ENCODE data around the gene PLEKHS1. TPM values are rescaled to one million over a fixed set of nuclear protein-coding genes. Genes with fewer than 3 reads are reported as not detected.

The PLEKHS1 gene
- total RNA-seq, 3 donors from 2014 or later (not counting 1 experiment from before 2014, with no cell fraction given), result 0.14 to 0.90 (median 0.23) TPM

DNA sequence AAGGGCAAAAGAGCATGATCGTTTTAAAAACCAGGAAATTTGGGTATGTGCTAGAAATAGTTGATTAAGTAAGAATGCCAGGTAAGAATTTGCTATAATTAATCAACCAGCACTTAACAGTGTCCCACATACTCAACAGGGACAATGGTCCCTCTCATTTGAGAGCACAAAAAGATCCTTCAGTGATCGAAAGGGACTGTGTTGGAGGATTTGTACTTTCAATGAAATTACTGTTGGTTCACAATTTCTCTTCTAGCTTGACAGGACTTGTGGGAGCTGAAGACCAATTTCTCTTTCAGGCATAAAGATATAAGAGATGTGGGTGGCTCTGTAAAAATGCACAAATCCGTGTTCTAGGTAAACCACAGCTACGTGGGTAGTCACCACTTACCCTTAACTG lies 12.5 kb upstream of the PLEKHS1 start:
- H3K4me1 Mint-ChIP-seq, result no peaks in the 10 kb centered on the region
- Histone ChIP-seq H3K27me3 (ENCODE audit: control insufficient read depth, insufficient read depth, low read length) (no peaks in the 10 kb centered on the region), H3K4me3 (ENCODE audit: low read length) (no peak overlapping the region), H3K27ac (ENCODE audit: low read length) (no peak overlapping the region), H3K4me1 (ENCODE audit: control insufficient read depth, insufficient read depth, low read length) (no peaks in the 10 kb centered on the region), H3K36me3 (ENCODE audit: control insufficient read depth, insufficient read depth, low read length) (no peaks in the 10 kb centered on the region), H3K9me3 (ENCODE audit: control insufficient read depth, insufficient read depth, low read length) (no peaks in the 10 kb centered on the region)
- no peak for TF ChIP-seq CTCF (IDR thresholded peaks at IDR 0.05)
- peaks cover 3 to 4% of the 10 kb centered on the region in 2 donors for H3K27me3 Mint-ChIP-seq (ENCODE audit: low read depth in 2 of 2)
- no peak overlapping the region for H3K27ac Mint-ChIP-seq
- H3K36me3 Mint-ChIP-seq, result peaks cover 4% of the 10 kb centered on the region
- ATAC-seq, result no peak
- intact Hi-C loops (cut with micrococcal nuclease), result no loop called here
- DNase-seq, result no peak
- H3K4me3 Mint-ChIP-seq, result no peak overlapping the region
- H3K9me3 Mint-ChIP-seq, result no peaks in the 10 kb centered on the region
- WGBS (ENCODE audit: insufficient coverage), result 80% methylated on average over 1 of the region's 4 CpGs

DNA sequence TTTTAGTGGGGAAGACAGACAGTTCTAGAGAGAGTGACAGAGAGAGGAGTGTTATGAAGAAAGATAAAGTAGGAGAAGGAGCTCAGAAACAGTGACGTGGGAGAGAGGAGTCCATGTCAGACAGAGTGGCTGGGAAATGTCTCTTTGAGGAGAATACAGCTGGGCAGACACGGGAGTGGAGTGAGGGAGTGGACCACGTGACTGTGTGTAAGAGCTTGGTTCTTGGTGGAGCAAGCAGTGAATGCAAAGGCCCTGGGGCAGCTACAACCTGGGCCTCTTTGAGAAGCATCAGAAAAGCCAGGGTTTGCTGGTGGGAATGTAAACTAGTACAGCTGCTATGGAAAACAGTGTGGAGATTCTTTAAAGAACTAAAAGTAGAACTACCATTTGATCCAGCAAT lies 11.9 kb upstream of the PLEKHS1 start:
- DNase-seq (no peak), ATAC-seq (no peak)
- Mint-ChIP-seq H3K4me3 (no peak overlapping the region), H3K27ac (no peak overlapping the region), H3K4me1 (no peaks in the 10 kb centered on the region), H3K9me3 (no peaks in the 10 kb centered on the region), H3K27me3 (ENCODE audit: low read depth in 2 of 2) (peaks cover 7 to 8% of the 10 kb centered on the region in 2 donors), H3K36me3 (no peaks in the 10 kb centered on the region)
- Histone ChIP-seq H3K4me1 (ENCODE audit: control insufficient read depth, insufficient read depth, low read length) (no peaks in the 10 kb centered on the region), H3K27me3 (ENCODE audit: control insufficient read depth, insufficient read depth, low read length) (no peaks in the 10 kb centered on the region), H3K9me3 (ENCODE audit: control insufficient read depth, insufficient read depth, low read length) (no peaks in the 10 kb centered on the region), H3K27ac (ENCODE audit: low read length) (no peak overlapping the region), H3K4me3 (ENCODE audit: low read length) (no peak overlapping the region), H3K36me3 (ENCODE audit: control insufficient read depth, insufficient read depth, low read length) (no peaks in the 10 kb centered on the region)
- TF ChIP-seq CTCF (IDR thresholded peaks at IDR 0.05), result no peak
- WGBS (ENCODE audit: insufficient coverage), result 80% methylated on average over 3 of the region's 3 CpGs
- intact Hi-C loops (cut with micrococcal nuclease), result no loop called here

- intact Hi-C loops (cut with micrococcal nuclease), result no loop called here
- H3K27me3 ChIP-seq (ENCODE audit: control insufficient read depth, insufficient read depth, low read length), result no peaks in the 10 kb centered on the region
- H3K27ac ChIP-seq (ENCODE audit: low read length), result no peak overlapping the region
- H3K4me3 ChIP-seq (ENCODE audit: low read length), result no peak overlapping the region
- H3K4me3 Mint-ChIP-seq, result no peak overlapping the region
- H3K9me3 Mint-ChIP-seq, result no peaks in the 10 kb centered on the region
- ATAC-seq (no peak), DNase-seq (no peak)
- H3K4me1 Mint-ChIP-seq, result no peaks in the 10 kb centered on the region
- H3K9me3 ChIP-seq (ENCODE audit: control insufficient read depth, insufficient read depth, low read length), result no peaks in the 10 kb centered on the region
- peaks cover 7 to 12% of the 10 kb centered on the region in 2 donors for H3K27me3 Mint-ChIP-seq (ENCODE audit: low read depth in 2 of 2)
- no peaks in the 10 kb centered on the region for H3K36me3 ChIP-seq (ENCODE audit: control insufficient read depth, insufficient read depth, low read length)
- H3K4me1 ChIP-seq (ENCODE audit: control insufficient read depth, insufficient read depth, low read length), result no peaks in the 10 kb centered on the region
- TF ChIP-seq CTCF (IDR thresholded peaks at IDR 0.05), result no peak
- 100% methylated on average over 3 of the region's 3 CpGs for WGBS (ENCODE audit: insufficient coverage)
- H3K36me3 Mint-ChIP-seq, result no peaks in the 10 kb centered on the region
- no peak overlapping the region for H3K27ac Mint-ChIP-seq
Observed at GRCh38 chr10:113740850-113741249, 10.6 kb upstream of the PLEKHS1 start.

- H3K36me3 Mint-ChIP-seq, result no peaks in the 10 kb centered on the region
- Histone ChIP-seq H3K9me3 (ENCODE audit: control insufficient read depth, insufficient read depth, low read length) (no peaks in the 10 kb centered on the region), H3K4me1 (ENCODE audit: control insufficient read depth, insufficient read depth, low read length) (no peaks in the 10 kb centered on the region), H3K36me3 (ENCODE audit: control insufficient read depth, insufficient read depth, low read length) (no peaks in the 10 kb centered on the region), H3K4me3 (ENCODE audit: low read length) (no peak overlapping the region), H3K27me3 (ENCODE audit: control insufficient read depth, insufficient read depth, low read length) (no peaks in the 10 kb centered on the region), H3K27ac (ENCODE audit: low read length) (no peak overlapping the region)
- H3K4me3 Mint-ChIP-seq, result no peak overlapping the region
- H3K27ac Mint-ChIP-seq, result no peak overlapping the region
- peaks cover 11 to 18% of the 10 kb centered on the region in 2 donors for H3K27me3 Mint-ChIP-seq (ENCODE audit: low read depth in 2 of 2)
- 83% methylated on average over 1 of the region's 2 CpGs for WGBS (ENCODE audit: insufficient coverage)
- DNase-seq, result no peak
- no peaks in the 10 kb centered on the region for H3K4me1 Mint-ChIP-seq
- no peak for TF ChIP-seq CTCF (IDR thresholded peaks at IDR 0.05)
- H3K9me3 Mint-ChIP-seq, result no peaks in the 10 kb centered on the region
- intact Hi-C loops (cut with micrococcal nuclease), result no loop called here
- ATAC-seq, result no peak
Observed at GRCh38 chr10:113742466-113742865, 9.0 kb upstream of the PLEKHS1 start.

Data from natural killer cell (primary cell).